Measurements from ENCODE around the gene ENTR1.

DNA sequence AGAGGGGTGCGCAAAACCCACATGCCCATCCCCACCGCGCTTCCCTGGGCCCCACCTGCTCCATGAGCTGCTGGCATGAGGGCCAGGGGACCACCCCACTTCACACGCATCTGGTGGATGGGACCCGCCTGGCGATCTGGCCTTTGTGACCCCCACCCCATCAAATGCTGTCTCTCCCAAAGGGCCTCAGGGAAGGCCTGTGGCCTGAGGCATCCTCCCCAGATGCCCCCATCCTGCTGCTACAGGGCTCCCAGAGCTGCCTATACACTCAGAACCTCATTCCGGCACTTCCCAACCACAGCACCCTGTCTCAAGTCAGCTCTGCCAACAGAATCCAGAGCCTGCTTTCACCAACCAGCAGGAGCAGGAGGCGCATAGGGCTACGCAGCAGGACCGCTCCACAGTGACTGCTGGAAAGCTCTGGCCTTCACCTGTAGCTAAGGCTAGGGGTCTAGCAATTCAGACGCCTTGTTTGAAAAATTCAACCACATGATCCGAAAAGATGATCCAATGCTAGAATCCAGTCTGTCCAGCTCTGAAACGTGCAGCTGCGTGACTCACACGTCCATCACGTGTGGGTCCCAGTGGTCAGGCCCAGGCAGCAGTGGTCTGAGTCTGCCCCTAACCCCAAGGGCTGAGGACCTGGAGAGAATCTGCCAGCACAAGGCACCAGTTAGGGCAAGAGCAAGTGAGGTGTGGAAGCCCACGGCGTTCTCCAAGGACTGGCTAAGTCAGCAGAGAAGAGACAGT is 9.1 kb downstream of the ENTR1 start:
- no peak for TF ChIP-seq SMAD5 (IDR thresholded peaks at IDR 0.05; ENCODE audit: low read depth)
- no peak for TF ChIP-seq CHD2 (IDR thresholded peaks at IDR 0.05; ENCODE audit: borderline replicate concordance, low read depth, low read length)
- TF ChIP-seq, protein P1, sequence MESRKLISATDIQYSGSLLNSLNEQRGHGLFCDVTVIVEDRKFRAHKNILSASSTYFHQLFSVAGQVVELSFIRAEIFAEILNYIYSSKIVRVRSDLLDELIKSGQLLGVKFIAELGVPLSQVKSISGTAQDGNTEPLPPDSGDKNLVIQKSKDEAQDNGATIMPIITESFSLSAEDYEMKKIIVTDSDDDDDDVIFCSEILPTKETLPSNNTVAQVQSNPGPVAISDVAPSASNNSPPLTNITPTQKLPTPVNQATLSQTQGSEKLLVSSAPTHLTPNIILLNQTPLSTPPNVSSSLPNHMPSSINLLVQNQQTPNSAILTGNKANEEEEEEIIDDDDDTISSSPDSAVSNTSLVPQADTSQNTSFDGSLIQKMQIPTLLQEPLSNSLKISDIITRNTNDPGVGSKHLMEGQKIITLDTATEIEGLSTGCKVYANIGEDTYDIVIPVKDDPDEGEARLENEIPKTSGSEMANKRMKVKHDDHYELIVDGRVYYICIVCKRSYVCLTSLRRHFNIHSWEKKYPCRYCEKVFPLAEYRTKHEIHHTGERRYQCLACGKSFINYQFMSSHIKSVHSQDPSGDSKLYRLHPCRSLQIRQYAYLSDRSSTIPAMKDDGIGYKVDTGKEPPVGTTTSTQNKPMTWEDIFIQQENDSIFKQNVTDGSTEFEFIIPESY (IDR thresholded peaks at IDR 0.05): no peak

Data from GM12878 (cell line).